NT2/D1 (cell line): ENCODE measurements around the gene PKN3.
A peak's percentile ranks its signal among the peaks of the same experiment; 100 is the strongest.

Source experiments
- DNase-seq: peaks from one replicate; pipeline ENCODE4 v3.0.0-alpha.2; 2011; ENCODE audit warnings: low read depth, low spot score
- H3K27me3 ChIP-seq: 2 replicates; pipeline ENCODE4 v1.6.0; 2011; ENCODE audit warnings: mild to moderate bottlenecking; ENCODE audit not compliant: insufficient read length, insufficient read depth
- H3K36me3 ChIP-seq: 2 replicates; pipeline ENCODE4 v1.6.1; 2011; ENCODE audit warnings: mild to moderate bottlenecking, low read length, mixed read lengths; ENCODE audit not compliant: insufficient read depth, insufficient read length
- H3K4me1 ChIP-seq: 2 replicates; pipeline ENCODE4 v1.5.1; 2011; ENCODE audit not compliant: insufficient read depth, insufficient read length
- H3K4me3 ChIP-seq: 2 replicates; pipeline ENCODE4 v1.5.1; 2011; ENCODE audit warnings: low read depth; ENCODE audit not compliant: insufficient read length
- H3K9ac ChIP-seq: 2 replicates; pipeline ENCODE4 v1.6.0; 2011; ENCODE audit warnings: low read depth; ENCODE audit not compliant: insufficient read length
- H3K9me3 ChIP-seq: 2 replicates; pipeline ENCODE4 v1.5.1; 2011; ENCODE audit warnings: mild to moderate bottlenecking, low read length; ENCODE audit not compliant: insufficient read depth
- SUZ12 ChIP-seq: IDR thresholded peaks from 2 replicates; pipeline ENCODE4 v1.6.1; 2011; ENCODE audit not compliant: insufficient read length, insufficient read depth; ENCODE audit errors: extremely low read depth
- YY1 ChIP-seq: IDR thresholded peaks from 2 replicates; pipeline ENCODE4 v1.6.1; 2011; ENCODE audit not compliant: insufficient read length, insufficient read depth
- ZNF274 ChIP-seq: IDR thresholded peaks from 2 replicates; pipeline ENCODE4 v1.6.1; 2011; ENCODE audit warnings: mild to moderate bottlenecking, low read depth, low read length

PKN3 gene

DNA sequence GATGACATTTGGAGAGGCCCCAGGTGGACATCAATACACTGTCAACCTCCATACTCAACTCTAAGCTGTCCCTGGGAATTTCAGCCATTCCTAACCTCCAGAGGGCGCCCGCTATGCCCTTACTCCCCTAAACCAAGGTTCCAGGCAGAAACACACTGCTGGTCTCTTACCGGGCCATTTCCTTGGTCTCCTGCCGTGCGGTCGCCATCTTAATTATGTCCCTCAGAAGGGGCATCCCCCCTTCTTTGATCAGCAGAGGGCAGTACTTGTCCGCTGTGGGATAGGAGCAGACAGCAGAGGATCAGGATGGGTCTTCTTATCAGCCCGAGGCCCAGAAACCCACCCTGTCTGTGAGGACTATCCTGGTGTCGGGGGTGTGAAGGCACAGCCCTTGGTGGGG lies 31.0 kb downstream of the PKN3 start:
- TF ChIP-seq ZNF274, result no peak
- no peak for TF ChIP-seq SUZ12
- TF ChIP-seq YY1, result peak; percentile 84
- Histone ChIP-seq H3K4me1 (peaks cover 10% of the 10 kb centered on the region), H3K27me3 (no peaks in the 10 kb centered on the region), H3K4me3 (no peak overlapping the region), H3K9ac (no peak overlapping the region), H3K36me3 (peaks cover 42% of the 10 kb centered on the region), H3K9me3 (no peaks in the 10 kb centered on the region)
- DNase-seq, result peak; percentile 97

DNA sequence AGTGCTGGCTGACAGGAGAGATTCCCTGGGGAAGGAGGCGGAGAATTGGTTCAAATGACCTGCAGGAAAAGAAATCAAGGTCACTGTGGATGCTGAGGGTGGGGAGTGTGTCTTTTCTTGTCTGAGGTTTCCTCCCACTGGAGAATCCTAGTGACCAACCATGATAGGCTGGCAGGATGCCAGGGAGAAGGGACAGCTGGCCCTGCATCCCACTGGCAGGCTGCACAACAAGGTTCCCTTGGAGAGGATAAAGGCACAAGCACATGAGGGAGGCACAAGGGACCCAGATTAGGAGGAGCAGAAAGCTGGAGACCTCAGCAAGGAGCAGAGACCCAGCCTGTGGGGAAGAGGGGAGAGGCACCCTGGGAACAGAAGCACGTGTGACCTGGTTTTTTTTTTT lies 33.1 kb downstream of the PKN3 start:
- Histone ChIP-seq H3K27me3 (no peaks in the 10 kb centered on the region), H3K36me3 (peaks cover 41% of the 10 kb centered on the region), H3K4me3 (no peak overlapping the region), H3K4me1 (peaks cover 3% of the 10 kb centered on the region), H3K9me3 (no peaks in the 10 kb centered on the region), H3K9ac (no peak overlapping the region)
- TF ChIP-seq SUZ12, result no peak
- no peak for TF ChIP-seq ZNF274
- no peak for TF ChIP-seq YY1
- DNase-seq, result no peak

DNA sequence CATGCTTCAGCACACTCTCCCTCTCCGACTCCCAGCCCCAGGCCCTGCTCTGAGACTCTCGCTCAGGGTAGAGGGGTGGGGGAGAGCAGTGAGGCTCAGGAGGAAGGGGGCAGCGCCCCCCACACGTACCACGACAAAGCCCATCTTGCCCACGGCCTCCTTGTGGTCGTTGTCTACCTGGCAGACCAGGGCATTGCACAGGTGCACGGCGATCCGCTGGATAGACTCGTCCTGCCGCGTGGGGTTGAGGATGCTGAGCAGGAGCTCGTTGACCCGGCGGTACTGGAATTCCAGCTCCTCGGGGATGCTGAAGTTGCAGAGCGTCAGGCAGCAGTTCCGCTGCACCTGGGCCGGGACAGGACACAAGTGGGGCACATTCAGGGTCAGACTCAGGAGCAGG lies 40.1 kb downstream of the PKN3 start:
- no peaks in the 10 kb centered on the region for H3K27me3 ChIP-seq
- peaks cover 22% of the 10 kb centered on the region for H3K36me3 ChIP-seq
- no peak overlapping the region for H3K9ac ChIP-seq
- TF ChIP-seq SUZ12, result no peak
- TF ChIP-seq ZNF274, result no peak
- TF ChIP-seq YY1, result no peak
- no peak overlapping the region for H3K4me3 ChIP-seq
- H3K9me3 ChIP-seq, result no peaks in the 10 kb centered on the region
- H3K4me1 ChIP-seq, result no peaks in the 10 kb centered on the region
- no peak for DNase-seq

DNA sequence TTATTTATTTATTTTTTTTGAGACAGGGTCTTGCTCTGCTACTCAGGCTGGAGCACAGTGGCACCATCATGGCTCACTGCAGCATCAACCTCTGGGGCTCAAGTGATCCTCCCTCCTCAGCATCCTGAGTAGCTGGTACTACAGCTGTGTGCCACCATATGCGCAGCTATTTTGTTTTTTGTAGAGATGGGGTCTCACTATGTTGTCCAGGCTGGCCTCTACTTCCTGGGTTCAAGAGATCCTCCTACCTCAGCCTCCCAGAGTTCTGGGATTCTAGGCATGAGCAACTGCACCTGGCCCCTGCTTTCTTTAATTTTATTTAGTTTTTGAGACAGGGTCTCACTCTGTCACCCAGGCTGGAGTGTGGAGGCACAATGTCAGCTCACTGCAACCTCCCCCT lies 41.1 kb downstream of the PKN3 start:
- H3K36me3 ChIP-seq, result peaks cover 22% of the 10 kb centered on the region
- TF ChIP-seq ZNF274 (no peak), SUZ12 (no peak), YY1 (no peak)
- no peaks in the 10 kb centered on the region for H3K4me1 ChIP-seq
- H3K4me3 ChIP-seq, result no peak overlapping the region
- H3K9ac ChIP-seq, result no peak overlapping the region
- no peak for DNase-seq
- H3K27me3 ChIP-seq, result no peaks in the 10 kb centered on the region
- H3K9me3 ChIP-seq, result no peaks in the 10 kb centered on the region

DNA sequence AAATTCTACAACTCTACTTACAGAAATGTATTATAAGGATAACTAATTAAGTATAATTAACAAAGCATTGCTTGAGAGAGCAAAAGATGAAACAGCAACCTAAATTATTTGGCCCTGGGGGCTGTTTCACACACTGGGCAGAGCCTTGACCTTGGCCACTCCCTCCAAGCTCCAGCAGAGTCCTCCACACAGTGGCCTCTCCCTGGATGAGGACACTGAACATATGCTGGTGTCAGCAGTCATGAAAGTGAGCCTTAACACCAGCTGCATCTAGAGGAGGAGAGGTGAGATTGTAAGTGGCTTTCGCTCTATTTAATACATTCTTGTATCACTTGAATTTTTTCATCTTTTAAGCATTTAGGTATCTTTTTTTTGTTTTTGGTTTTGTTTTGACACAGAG lies 44.9 kb downstream of the PKN3 start:
- TF ChIP-seq SUZ12 (no peak), ZNF274 (no peak), YY1 (no peak)
- Histone ChIP-seq H3K9me3 (no peaks in the 10 kb centered on the region), H3K4me1 (no peaks in the 10 kb centered on the region), H3K9ac (no peak overlapping the region), H3K4me3 (no peak overlapping the region), H3K36me3 (peaks cover 26% of the 10 kb centered on the region), H3K27me3 (no peaks in the 10 kb centered on the region)
- DNase-seq, result no peak

- Histone ChIP-seq H3K36me3 (peaks cover 41% of the 10 kb centered on the region), H3K9ac (no peak overlapping the region), H3K4me3 (no peak overlapping the region), H3K4me1 (no peaks in the 10 kb centered on the region), H3K9me3 (no peaks in the 10 kb centered on the region), H3K27me3 (no peaks in the 10 kb centered on the region)
- DNase-seq, result no peak
- TF ChIP-seq SUZ12 (no peak), ZNF274 (no peak), YY1 (no peak)
Measured at GRCh38 chr9:128750926-128751595, 48.8 kb downstream of the PKN3 start.

GRCh38 chr9:128753627-128754026 lies 51.3 kb downstream of the PKN3 start:
- no peak overlapping the region for H3K9ac ChIP-seq
- no peak overlapping the region for H3K4me3 ChIP-seq
- no peak for DNase-seq
- TF ChIP-seq ZNF274 (no peak), SUZ12 (no peak), YY1 (no peak)
- H3K27me3 ChIP-seq, result no peaks in the 10 kb centered on the region
- H3K36me3 ChIP-seq, result peaks cover 41% of the 10 kb centered on the region
- no peaks in the 10 kb centered on the region for H3K9me3 ChIP-seq
- no peaks in the 10 kb centered on the region for H3K4me1 ChIP-seq

DNA sequence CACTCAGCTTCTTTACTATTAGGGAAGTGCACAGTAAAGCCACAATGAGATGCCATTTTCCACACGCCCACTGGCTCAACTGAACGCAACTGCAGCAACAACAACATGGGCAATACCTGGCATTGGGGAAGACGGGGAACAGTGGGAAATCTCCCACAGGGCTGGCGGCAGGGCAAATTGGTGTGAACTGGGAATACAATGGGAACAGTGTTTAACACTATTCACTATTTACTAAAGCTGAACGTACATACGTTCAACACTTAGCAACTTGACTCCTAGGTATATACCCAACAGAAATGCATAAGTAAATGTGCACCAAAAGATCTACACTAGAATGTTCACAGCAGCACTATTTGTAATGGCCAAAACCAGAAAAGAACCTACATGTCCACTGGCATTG lies 55.3 kb downstream of the PKN3 start:
- TF ChIP-seq SUZ12 (no peak), YY1 (no peak), ZNF274 (no peak)
- no peak for DNase-seq
- H3K4me1 ChIP-seq, result peaks cover 4% of the 10 kb centered on the region
- H3K4me3 ChIP-seq, result no peak overlapping the region
- H3K9me3 ChIP-seq, result no peaks in the 10 kb centered on the region
- no peaks in the 10 kb centered on the region for H3K27me3 ChIP-seq
- peaks cover 22% of the 10 kb centered on the region for H3K36me3 ChIP-seq
- no peak overlapping the region for H3K9ac ChIP-seq
